Type B pancreatic cell (in vitro differentiated cells): Measurements from ENCODE around the gene DNAI2. TPM values are rescaled to one million over a fixed set of nuclear protein-coding genes. Genes with fewer than 3 reads are reported as not detected.

Experiments used
- DNase-seq: peaks from one replicate; pipeline ENCODE4 v3.0.0; 2021; ENCODE audit warnings: mixed read lengths; ENCODE audit not compliant: unreplicated experiment; ENCODE audit errors: extremely low spot score
- H3K27ac Mint-ChIP-seq: 2 replicates; pipeline ENCODE4 v1.8.0; 2021; ENCODE audit warnings: mild to moderate bottlenecking, mixed read lengths
- H3K27me3 Mint-ChIP-seq: 2 replicates; pipeline ENCODE4 v1.8.0; 2021; ENCODE audit warnings: mixed read lengths
- H3K36me3 Mint-ChIP-seq: 2 replicates; pipeline ENCODE4 v1.8.0; 2021; ENCODE audit warnings: mixed read lengths
- H3K4me1 Mint-ChIP-seq: one replicate; pipeline ENCODE4 v1.8.0; 2021; ENCODE audit warnings: mixed read lengths; ENCODE audit not compliant: unreplicated experiment
- H3K4me3 Mint-ChIP-seq: 2 replicates; pipeline ENCODE4 v1.8.0; 2021; ENCODE audit warnings: mild to moderate bottlenecking, mixed read lengths
- H3K9me3 Mint-ChIP-seq: 2 replicates; pipeline ENCODE4 v1.8.0; 2021; ENCODE audit warnings: mixed read lengths
- total RNA-seq: library from RNA; stranded (reverse); gene quantifications from 2 replicates; pipeline ENCODE4 v1.2.1, GENCODE V29; 2021; ENCODE audit warnings: low replicate concordance
- TF ChIP-seq, protein P1 (sequence below): fragments of 200-600 bp; sonication (generic); conservative IDR thresholded peaks from 2 replicates; pipeline ENCODE4 v1.5.0; 2021; ENCODE audit warnings: antibody characterized with exemption, mild to moderate bottlenecking

DNAI2 gene
- total RNA-seq, 1 donor from 2014 or later = 0.87 TPM

DNA sequence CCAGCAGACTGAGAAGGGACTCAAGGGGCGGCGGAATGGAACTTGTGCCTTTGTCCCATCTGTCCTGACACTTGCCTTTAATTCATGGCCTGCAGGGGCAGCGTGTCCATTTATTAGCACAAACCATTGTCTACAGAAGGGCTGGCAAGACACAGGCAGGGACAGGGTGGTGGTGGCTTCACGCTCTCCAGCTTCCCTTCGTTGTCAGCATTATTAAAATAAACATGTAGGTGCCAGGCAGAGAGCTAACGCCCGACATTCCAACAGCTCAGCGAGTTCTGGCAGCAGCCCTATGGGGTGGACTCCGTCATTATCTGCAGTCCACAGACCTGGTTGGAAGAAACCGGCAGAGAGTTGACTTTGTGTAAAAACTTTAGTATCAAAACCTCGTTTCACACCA lies 16.3 kb downstream of the DNAI2 start:
- TF ChIP-seq, protein P1, sequence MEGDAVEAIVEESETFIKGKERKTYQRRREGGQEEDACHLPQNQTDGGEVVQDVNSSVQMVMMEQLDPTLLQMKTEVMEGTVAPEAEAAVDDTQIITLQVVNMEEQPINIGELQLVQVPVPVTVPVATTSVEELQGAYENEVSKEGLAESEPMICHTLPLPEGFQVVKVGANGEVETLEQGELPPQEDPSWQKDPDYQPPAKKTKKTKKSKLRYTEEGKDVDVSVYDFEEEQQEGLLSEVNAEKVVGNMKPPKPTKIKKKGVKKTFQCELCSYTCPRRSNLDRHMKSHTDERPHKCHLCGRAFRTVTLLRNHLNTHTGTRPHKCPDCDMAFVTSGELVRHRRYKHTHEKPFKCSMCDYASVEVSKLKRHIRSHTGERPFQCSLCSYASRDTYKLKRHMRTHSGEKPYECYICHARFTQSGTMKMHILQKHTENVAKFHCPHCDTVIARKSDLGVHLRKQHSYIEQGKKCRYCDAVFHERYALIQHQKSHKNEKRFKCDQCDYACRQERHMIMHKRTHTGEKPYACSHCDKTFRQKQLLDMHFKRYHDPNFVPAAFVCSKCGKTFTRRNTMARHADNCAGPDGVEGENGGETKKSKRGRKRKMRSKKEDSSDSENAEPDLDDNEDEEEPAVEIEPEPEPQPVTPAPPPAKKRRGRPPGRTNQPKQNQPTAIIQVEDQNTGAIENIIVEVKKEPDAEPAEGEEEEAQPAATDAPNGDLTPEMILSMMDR = peak; percentile 34
- no peaks in the 10 kb centered on the region for H3K9me3 Mint-ChIP-seq
- peaks cover 3% of the 10 kb centered on the region for H3K27me3 Mint-ChIP-seq
- no peak overlapping the region for H3K27ac Mint-ChIP-seq
- no peaks in the 10 kb centered on the region for H3K36me3 Mint-ChIP-seq
- no peak for DNase-seq
- H3K4me1 Mint-ChIP-seq = no peaks in the 10 kb centered on the region
- H3K4me3 Mint-ChIP-seq = no peak overlapping the region

DNA sequence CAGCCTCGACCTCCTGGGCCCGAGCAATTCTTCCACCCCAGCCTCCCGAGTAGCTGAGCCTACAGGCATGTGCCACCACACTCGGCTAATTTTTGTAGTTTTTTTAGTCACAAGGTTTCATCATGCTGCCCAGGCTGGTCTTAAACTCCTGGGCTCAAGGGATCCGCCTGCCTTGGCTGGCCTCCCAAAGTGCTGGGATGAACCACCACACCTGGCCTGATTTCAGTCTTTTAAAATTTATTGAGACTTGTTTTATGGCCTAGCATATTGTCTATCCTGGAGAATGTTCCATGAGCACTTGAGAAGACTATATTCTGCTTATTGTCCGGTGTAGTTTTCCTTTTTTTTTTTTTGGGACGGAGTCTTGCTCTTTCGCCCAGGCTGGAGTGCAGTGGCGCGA lies 18.5 kb downstream of the DNAI2 start:
- no peak overlapping the region for H3K27ac Mint-ChIP-seq
- TF ChIP-seq, protein P1 = no peak
- peaks cover 12% of the 10 kb centered on the region for H3K4me1 Mint-ChIP-seq
- DNase-seq = no peak
- peaks cover 7% of the 10 kb centered on the region for H3K27me3 Mint-ChIP-seq
- H3K9me3 Mint-ChIP-seq = no peaks in the 10 kb centered on the region
- no peak overlapping the region for H3K4me3 Mint-ChIP-seq
- H3K36me3 Mint-ChIP-seq = no peaks in the 10 kb centered on the region

GRCh38 chr17:74295625-74296547 lies 21.9 kb downstream of the DNAI2 start:
- DNase-seq = no peak
- H3K4me3 Mint-ChIP-seq = no peak overlapping the region
- H3K36me3 Mint-ChIP-seq = no peaks in the 10 kb centered on the region
- H3K4me1 Mint-ChIP-seq = peaks cover 12% of the 10 kb centered on the region
- H3K9me3 Mint-ChIP-seq = no peaks in the 10 kb centered on the region
- TF ChIP-seq, protein P1 = no peak
- peak overlapping the region; percentile 56 for H3K27ac Mint-ChIP-seq
- H3K27me3 Mint-ChIP-seq = peaks cover 12% of the 10 kb centered on the region

DNA sequence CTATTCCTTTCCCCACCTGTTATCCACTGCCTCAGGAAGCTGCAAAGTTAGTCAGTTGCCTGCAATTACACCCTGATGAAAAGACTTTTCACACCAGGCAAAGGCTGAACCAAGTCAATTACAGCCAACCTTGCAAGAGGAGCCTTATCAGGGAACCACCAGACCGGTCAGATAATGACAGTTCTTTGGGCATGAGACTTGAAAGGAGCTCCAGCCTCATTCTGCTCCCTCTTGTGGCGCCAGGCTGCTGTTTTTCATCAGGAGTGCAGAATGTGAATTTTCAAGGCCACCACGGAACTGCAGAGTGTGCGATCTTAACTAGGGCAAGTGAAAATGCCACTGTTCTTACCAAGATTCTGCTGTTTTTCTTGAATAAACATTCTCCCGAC lies 22.5 kb downstream of the DNAI2 start:
- no peak overlapping the region for H3K27ac Mint-ChIP-seq
- no peaks in the 10 kb centered on the region for H3K9me3 Mint-ChIP-seq
- H3K27me3 Mint-ChIP-seq = peaks cover 15% of the 10 kb centered on the region
- no peaks in the 10 kb centered on the region for H3K36me3 Mint-ChIP-seq
- peaks cover 12% of the 10 kb centered on the region for H3K4me1 Mint-ChIP-seq
- no peak overlapping the region for H3K4me3 Mint-ChIP-seq
- TF ChIP-seq, protein P1 = peak; percentile 80
- no peak for DNase-seq

GRCh38 chr17:74297941-74298340 lies 23.9 kb downstream of the DNAI2 start:
- TF ChIP-seq, protein P1 = no peak
- Mint-ChIP-seq H3K27ac (no peak overlapping the region), H3K9me3 (no peaks in the 10 kb centered on the region), H3K4me3 (no peak overlapping the region), H3K27me3 (peaks cover 15% of the 10 kb centered on the region), H3K36me3 (no peaks in the 10 kb centered on the region), H3K4me1 (peaks cover 12% of the 10 kb centered on the region)
- DNase-seq = no peak
